CD4-positive, alpha-beta T cell treated with Interleukin-2 at 100 ng/mL for 4 hours (primary cell): ENCODE measurements around the gene PRSS56.
A peak's percentile ranks its signal among the peaks of the same experiment; 100 is the strongest.
"Not testable (repeated sequence)": the region's sequence is repeated elsewhere in the genome, so short reads cannot be mapped to it uniquely, and the experiment has no call there.

Experiments used
- DNase-seq: peaks from one replicate; pipeline ENCODE4 v3.0.0-alpha.2; 2020; ENCODE audit warnings: low spot score

PRSS56 gene

DNA sequence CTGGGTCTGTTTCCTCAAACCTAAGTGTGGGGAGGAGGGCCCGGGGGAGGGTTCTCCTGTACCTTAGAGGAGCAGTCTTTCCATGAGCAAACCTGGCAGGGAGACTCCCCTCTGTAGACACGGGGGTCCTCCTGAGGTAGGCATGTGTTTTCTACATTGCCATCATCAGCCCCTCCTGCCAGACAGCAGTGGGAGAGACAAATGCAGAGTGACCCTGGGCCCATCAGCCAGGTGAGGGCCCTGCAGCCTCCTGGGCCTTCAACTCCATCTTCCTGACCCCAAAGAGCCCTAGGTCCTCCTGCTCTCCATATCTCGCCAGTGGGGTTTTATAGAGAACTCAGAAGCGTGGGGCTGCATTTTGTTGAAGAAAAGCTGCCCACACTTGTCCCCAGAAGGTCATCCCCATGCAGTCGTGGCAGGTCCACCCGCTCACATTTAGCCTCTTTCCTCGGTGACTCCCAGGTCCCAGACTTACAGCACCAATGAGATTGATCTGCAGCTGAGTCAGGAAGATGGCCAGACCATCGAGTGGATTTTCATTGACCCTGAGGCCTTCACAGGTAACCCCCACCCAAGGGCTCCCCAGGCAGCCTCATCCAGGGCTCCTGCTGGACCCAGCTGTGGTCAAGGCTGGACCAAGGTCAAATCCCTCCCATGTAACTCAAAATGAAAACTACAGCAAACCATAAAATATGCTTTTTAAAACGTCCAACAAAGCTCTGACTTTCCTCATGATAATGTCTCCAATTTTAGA, 21.9 kb downstream of the PRSS56 start:
- DNase-seq, result no peak

DNA sequence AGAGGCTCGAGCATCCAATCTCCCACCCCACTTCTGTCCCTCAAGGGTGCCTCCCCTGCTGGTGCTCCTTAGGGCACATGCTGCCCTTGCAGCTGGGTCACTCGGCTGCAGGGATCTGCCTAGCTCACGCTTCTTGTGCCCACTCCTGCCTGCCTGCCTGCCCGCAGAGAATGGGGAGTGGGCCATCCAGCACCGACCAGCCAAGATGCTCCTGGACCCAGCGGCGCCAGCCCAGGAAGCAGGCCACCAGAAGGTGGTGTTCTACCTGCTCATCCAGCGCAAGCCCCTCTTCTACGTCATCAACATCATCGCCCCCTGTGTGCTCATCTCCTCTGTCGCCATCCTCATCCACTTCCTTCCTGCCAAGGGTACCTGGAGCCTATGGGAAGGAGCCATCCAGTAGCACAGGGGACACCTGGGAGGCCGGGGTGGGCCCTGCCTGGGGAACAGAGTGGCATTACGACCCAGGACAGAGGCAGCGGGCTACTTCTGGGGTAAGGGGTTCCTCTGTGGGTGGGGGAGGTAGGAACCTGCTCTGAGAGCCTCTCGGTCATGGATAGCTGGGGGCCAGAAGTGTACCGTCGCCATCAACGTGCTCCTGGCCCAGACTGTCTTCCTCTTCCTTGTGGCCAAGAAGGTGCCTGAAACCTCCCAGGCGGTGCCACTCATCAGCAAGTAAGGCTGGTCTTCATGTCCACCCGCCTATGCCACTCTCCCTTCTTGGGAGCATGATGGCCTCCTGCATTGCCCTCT, 22.7 kb downstream of the PRSS56 start:
- DNase-seq, result no peak

DNA sequence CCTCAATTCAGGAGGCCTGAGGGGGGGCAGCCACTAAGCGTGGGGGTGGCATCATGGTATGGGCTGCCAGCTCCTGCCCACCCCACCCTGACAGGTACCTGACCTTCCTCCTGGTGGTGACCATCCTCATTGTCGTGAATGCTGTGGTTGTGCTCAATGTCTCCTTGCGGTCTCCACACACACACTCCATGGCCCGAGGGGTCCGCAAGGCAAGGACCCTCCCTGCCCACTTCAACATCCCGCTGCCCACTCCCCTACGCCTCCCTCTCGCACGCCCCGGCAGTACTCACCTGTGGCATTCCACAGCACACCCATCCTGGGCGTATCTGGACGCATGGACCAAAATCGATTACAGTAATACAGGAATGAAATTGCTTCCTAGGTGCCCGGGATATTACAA, 23.3 kb downstream of the PRSS56 start:
- no peak for DNase-seq

DNA sequence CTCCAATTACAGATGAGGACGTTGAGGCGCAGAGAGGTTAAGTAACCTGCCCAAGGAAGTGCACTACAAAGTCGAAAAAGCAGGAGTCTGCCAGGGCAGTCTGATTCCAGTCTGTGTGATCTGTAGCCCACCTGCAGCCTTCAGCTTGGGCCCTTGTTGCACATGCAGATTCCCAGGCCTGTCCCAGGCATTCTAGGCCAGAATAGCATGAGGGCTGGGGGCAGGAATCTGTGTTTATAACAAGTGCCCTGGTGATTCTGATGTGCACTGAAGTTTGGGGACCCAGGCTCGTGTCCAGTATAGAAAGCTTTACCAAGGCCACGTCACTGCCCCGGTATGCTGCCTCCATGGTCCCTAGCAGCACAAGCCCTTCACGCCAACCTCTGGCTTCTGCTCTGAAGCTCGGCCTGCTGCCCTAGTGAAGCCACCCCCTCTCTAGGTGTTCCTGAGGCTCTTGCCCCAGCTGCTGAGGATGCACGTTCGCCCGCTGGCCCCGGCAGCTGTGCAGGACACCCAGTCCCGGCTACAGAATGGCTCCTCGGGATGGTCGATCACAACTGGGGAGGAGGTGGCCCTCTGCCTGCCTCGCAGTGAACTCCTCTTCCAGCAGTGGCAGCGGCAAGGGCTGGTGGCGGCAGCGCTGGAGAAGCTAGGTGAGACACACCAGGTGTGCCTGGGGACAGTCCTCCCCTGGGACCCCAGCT, 23.9 kb downstream of the PRSS56 start:
- no peak for DNase-seq

DNA sequence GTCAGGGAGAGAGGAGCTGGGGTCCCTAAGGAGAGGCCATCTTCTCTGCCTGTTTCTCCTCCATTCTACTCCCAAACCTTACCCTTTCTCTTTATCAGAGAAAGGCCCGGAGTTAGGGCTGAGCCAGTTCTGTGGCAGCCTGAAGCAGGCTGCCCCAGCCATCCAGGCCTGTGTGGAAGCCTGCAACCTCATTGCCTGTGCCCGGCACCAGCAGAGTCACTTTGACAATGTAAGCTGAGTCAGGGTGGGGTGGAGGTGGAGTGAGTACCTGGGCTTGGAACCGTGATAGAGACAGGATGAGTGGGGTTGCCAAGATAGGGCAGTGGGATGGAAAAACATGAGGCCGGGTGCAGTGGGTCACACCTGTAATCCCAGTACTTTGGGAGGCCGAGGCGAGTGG, 24.5 kb downstream of the PRSS56 start:
- DNase-seq, result no peak

DNA sequence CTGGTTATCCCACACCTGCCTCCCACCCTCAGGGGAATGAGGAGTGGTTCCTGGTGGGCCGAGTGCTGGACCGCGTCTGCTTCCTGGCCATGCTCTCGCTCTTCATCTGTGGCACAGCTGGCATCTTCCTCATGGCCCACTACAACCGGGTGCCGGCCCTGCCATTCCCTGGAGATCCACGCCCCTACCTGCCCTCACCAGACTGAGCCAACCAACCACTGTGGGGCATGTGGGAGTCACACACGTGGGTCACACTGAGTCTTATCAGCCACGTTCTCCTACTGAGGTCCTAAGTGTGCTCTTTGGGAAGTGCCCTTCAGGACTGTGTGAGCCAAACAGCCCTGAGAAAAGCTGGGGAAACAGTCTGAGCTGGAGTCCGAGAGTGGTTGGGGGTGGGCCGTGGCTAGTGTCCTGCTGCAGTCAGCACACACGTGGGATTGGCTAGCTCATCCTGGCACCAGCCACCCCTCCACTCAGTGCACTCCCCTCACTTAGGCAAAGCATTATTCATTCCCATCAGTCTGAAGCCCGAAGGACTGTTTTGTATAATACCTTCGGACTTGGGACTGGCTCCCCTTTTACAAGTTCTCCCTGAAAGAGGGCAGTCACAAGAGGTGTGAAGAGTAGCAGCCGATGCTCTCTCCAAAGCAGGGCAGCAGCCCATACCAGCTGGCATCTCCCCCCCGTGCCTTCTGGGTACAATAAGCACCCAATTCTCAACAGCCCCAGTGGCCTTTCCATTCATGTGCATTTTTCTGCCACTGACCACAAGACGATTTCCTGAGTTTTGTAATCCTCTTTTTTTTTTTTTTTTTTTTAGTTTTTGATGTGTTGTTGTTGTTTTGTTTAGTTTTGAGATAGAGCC, 25.6 kb downstream of the PRSS56 start:
- DNase-seq, result no peak

DNA sequence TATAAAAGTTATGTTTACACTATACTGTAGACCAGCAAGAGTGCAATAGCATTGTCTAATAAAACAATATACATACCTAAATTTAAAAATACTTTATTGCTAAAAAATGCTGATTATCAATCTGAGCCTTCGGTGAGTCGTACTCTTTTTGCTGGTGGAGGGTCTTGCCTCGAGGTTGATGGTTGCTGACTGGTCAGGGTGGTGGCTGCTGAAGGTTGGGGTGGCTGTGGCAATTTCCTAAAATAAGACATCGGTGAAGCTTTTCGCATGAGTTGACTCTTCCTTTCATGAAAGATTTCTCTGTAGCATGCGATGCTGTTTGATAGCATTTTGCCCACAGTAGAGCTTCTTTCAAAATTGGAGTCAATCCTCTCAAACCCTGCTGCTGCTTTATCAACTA, 27.8 kb downstream of the PRSS56 start:
- DNase-seq, result no peak

DNA sequence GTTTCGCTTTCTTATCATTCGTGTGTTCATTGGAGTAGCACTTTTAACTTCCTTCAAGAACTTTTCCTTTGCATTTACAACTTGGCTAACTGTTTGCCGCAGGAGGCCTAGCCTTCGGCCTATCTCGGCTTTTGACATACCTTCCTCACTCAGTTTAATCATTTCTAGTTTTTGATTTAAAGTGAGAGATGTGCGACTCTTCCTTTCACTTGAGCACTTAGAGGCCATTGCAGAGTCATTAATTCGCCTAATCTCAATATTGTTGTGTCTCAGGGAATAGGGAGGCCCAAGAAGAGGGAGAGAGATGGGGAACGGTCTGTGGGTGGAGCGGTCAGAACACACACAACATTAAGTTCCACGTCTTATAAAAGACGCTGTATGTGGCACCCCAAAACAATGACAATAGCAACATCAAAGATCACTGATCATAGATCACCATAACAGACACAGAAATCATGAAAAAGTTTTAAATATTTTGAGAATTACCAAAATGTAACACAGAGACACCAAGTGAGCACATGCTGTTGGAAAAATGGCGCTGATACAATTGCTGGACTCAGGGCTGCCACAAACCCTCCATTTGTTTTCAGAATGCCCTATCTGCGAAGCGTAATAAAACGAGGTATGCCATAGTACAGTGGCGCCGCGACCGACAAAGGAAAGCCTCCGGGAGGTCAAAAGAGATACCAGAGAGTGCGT, 29.6 kb downstream of the PRSS56 start:
- DNase-seq, result no peak

DNA sequence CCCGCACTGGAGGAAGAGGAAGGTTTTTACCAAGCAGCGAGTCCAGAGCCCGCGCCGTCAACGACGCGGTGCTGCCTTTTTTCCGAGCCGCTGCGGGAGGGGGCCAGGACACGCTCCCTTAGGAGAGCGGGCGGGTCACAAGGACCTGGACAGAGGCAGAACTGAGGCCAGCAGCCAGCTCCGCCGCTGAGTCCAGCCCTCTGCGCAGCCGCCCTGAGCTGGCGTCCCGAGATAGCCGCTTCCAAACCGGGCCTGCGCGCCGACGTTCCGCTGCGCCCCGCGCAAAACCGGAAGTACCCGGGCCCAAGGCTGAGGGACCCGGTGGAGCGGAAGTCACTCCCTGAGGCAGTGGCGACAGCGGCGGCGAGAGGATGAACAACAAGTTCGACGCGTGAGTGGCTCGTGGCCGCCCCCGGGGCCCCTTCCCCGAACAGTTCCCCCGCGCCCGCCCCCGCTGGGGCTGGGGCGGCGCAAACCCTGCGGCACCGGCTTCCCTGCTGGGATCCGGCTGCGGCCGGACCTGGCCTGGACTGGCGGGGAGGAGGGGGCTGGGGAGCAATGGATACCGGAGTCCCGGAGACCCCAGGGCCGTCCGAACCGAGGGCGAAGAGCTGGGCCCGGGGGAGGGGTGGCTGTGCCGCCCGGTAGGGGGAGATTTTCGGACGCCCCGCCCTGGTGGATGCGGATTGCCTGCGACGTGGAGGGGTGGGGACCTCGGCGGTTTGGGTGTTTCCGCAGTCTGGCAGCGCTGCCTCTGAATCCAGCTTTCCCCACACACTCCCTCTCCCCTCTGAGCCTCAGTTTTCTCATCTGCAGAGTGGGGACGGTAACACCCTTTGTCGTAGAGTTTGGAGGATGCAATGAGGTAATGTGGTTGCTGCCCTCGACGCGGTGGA, 30.4 kb downstream of the PRSS56 start, which contains the start of the genes EIF4E2 and TIGD1:
EIF4E2 (plus strand) TSS at position 336 of the 896 bp plus-strand sequence; CDS start at position 372, 36 bp downstream.
TIGD1 (minus strand) TSS at position 204 of the 896 bp plus-strand sequence. CDS start 675 bp downstream, outside the sequence.
- peak; percentile 91 for DNase-seq

DNA sequence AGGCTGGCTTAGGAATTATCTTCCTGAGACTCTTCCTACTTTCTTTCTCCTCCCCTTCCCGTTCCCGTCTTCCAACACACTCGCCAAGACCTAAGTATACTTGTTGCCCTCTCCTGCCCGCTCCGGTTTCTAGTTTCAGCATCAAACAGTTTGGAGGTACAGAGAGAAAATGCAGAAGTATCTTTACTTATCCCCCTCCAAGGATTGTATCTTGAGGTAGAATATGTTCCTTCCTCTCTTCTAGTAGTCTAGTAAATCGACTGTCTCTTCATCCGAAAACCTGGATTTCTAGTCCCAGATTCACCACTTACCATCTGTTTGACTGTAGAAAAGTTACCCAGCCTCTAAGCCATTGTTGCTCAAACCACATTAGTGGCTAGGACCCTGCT, 31.1 kb downstream of the PRSS56 start:
- no peak for DNase-seq

DNA sequence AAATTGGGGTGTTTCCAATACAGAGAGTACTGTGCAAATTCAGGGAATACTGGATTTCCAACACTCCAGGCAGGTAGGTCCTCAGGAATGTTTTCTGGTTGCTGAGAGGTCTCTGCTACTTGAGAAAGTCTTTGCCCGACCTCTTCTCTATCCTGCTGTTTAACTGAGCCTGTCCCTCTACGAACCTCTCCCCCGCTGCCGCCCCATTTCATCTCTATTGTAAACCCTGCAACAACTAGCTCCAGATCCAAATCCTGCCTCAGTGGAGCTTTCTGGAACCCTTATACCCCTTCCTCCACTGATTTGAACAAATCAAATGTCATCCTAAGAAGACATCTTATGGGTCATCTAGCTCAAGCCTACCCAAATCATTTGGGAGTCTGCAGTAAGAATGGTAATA, 31.6 kb downstream of the PRSS56 start:
- no peak for DNase-seq

DNA sequence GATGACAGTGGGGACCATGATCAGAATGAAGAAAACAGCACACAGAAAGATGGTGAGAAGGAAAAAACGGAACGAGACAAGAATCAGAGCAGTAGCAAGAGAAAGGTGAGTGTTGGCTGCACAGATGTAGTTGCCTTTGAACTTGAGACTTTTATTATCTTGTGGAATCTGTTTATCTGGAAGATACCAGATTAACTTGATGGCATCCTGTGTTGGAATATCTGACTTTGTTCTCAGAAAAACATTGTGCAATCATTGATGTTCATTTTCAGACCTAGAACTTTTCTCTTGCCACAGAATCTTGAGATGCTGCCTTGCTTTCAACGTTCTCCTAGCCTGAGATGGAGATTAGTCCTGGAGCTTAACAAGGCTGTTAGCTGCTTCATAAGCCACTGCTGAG, 36.2 kb downstream of the PRSS56 start:
- DNase-seq, result no peak

DNA sequence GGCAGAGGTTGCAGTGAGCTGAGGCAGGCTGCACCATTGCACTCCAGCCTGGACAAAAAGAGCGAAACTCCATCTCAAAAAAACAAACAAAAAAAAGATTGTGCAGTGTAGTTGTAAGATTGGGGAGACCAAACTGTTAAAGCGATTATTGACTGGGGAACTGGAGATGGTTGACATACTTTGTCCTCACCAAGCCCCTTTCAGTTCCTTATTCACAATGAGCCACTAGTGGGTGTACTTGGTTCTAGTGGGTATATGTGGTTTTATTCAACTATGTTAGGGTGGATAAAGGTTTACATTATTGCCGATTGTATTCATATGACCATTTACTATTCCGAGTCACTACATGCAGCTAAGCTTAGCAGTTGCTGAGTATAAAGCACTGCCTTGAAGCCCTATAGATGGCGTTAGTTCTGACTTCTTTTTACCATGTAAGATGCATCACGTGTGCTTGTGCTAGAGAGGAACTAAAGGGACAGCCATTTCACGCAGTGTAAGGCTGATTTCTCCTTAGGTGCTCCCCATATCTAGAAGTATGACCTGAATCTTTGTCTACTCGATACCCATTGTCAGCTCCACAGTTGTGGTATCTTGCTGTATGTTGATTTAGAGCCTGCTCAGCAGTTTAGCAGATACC, 42.4 kb downstream of the PRSS56 start:
- no peak for DNase-seq

DNA sequence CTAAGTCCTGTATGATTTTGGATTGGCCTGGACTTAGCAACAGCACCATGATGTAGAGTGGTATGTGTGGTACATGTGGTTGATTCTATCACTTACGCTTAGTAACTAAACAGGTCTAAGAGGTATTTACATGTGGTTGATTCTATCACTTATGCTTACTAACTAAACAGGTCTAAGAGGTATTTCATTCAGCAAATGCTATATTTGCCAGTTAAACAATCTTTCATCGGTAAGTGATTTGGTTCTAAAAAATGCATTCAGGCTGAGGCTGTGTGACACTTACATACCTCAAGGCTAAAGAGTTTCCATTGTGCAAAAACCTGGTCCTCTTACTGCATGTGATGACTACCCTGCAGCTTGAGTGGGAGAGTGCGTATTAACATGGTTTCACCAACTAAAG, 43.4 kb downstream of the PRSS56 start:
- DNase-seq, result no peak

DNA sequence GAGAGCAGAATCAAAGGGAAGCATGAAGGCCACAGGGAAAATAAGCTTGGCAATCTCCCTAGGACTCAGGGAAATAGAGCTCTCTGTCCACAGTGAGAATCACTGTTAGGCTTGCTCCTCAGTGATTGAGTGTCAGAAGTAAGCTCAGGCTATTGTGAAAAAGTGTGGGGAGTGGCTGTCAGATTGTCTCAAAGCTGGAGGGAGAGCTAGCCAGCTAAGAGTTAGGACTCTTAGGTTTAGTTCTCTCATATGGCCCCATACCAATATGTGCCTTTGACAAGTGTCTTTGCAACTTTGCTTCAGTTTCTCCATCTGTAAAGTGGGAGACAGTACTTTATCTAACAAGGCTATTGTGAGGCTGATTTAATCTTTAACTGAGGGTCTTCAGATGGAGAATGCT, 47.5 kb downstream of the PRSS56 start:
- no peak for DNase-seq

DNA sequence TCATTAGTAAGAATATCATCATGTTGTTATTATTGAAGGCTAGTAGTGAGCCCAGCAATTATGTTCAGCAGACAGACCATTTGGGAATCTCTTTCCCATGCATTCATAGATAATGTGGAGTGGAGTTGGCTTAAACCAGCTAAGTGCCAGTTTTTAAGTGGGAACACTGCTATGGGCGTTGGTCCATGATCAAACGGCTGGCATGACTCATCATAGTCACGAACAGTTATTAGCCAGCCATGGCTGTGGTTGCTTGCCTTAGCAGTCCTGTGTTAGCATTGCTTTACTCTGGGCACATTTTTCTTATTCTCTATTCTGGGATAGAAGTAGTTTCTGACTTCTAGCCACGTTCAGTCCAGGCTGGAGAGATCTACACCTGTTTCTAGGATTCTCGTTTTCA, 48.0 kb downstream of the PRSS56 start:
- no peak for DNase-seq

DNA sequence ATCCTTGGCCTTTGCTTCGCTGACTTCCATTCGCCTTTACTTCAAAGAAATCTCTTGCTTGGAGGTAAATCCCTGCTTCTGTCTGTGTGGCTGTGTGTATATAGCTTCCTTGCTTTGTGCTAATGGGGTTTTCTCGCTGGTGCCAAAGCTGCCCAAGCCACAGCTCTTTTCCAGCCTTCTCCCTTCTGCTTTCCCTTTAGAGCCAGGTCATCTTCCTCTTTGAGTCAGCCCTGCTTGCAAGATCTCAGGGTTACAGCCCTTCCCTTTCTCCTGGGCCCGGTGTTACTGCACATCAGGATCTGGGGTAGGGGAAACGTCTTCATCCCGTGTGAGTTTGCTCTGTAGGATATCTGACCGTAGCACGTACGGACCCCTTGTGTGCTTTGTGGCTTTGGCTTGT, 49.4 kb downstream of the PRSS56 start:
- no peak for DNase-seq

DNA sequence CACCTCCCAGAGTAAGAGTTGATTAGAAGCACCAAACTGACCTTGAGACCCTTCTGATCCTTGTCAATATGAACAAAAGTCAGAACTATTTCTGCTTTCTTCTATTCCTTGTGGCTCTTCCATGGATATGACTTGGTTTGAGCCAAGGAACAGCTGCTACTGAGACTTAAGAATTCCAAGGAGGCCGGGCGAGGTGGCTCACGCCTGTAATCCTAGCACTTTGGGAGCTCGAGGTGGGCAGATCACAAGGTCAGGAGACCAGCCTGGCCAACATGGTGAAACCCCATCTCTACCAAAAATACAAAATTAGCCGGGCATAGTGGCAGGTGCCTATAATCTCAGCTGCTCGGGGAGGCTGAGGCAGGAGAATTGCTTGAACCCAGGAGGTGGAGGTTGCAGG, 50.3 kb downstream of the PRSS56 start:
- not testable (repeated sequence) for DNase-seq

DNA sequence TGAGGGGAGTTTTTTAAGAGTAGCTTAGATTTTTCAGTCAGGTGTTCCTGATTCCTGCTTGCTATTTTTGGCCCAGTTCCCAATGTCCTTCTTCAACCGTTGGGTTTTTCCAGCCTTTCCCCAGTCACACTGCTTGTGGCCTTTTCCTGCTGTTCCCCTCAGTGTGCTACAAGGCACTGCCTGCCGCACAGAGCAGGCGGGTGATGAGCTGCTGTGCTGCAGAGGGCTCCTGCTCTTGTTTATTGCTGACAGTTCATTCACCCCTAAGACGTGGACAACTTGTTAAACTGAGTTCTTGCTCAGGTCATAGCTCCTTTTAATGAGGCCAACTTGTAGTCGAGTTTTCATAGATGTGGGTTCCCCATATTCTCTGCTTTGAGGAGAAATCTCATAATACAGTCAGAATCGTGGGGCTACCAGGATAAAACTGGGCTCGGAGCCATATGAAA, 50.9 kb downstream of the PRSS56 start:
- DNase-seq, result no peak

DNA sequence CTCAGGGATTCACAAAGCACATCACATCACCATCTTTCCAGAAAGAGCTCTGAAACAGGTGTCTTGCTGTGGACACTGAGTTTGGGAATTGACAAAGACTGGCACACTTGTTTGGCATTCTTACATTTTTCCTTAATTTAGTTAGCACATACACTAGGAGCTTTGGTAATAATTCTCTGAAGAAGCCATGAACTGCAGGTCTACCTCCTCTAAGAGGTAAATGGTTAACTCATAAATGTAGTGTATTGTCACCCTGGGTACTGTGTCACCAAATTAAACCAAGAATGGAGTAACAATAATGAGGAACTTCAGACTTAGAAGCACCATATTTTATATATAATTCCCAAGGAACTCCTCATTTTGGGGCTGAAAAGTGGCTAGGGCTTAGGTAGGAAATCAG, 52.9 kb downstream of the PRSS56 start:
- DNase-seq, result no peak
